C4-2B (cell line): Measurements from ENCODE around the gene PNRC2.

ENCODE experiments used
- CTCF ChIP-seq: fragments of 450-650 bp; conservative IDR thresholded peaks from 2 replicates; pipeline ENCODE4 v1.5.1; 2017; ENCODE audit warnings: mild to moderate bottlenecking
- ZFX ChIP-seq: fragments of 450-650 bp; IDR thresholded peaks from 2 replicates; pipeline ENCODE4 v1.6.1; 2017

DNA sequence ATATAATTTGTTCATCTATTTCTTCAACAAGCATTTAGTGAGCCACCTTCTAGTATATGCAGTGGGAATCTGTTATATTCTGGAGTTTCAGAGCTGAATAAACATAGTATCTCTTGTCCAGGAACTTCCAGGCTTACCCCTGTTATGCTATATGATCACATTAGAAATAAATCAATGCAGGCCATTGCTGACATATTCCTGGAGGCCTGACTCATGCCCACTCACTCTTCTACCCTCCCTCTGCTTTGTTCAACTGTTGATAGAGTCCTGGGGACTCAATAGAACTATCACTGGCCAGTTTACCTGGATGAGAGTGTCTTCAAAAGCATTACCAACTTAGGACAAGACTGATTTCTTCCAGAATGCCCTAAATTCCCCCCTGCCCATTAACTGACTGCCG lies 49.8 kb downstream of the PNRC2 start:
- TF ChIP-seq CTCF (no peak), ZFX (no peak)
